ENCODE data around the gene CPD. TPM values are rescaled to one million over a fixed set of nuclear protein-coding genes. Genes with fewer than 3 reads are reported as not detected.

Gene CPD
- total RNA-seq, 3 donors from 2014 or later (not counting 1 experiment from before 2014, with no cell fraction given) = 67.3 to 94.5 (median 85.9) TPM

DNA sequence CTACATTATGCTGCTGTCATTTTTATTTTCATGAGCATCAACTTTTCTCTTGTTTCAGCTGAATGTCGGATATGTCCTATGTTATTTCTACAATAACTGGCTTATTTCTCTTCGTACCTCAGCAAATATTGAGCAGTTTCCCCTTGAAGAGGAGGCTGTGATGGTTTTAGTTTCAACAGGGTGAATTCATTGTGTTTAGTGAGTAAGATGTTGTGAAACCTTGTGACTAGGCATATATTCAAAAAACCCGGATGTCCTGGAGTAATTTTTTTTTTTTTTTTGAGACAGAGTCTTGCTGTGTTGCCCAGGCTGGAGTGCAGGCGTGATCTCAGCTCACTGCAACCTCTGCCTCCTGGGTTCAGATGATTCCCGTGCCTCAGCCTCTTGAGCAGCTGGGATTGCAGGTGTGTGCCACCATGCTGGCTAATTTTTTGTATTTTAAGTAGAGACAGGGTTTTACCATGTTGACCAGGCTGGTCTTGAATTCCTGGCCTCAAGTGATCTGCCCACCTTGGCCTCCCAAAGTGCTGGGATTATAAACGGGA lies 11.1 kb downstream of the CPD start:
- DNase-seq = no peak

DNA sequence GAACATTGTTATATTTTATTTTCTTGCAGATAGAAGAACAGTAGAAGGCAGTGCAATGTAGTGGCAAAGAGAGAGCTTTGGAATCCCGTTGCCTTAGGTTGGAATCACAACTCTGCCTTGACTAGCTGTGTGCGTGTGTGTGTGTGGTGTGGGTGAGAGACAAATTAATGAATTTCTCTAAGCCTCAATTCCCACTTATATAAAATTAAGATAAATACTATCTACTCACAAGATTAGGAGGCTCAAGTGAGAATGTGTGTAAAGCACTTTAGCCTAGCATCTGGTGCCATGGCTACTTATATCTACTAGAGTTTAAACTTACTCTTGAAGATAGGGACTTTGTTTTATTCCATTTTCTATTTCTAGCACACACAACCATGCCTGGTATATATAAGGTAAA lies 12.8 kb downstream of the CPD start:
- Mint-ChIP-seq H3K27ac (no peak overlapping the region), H3K4me3 (no peak overlapping the region), H3K9me3 (no peaks in the 10 kb centered on the region), H3K27me3 (ENCODE audit: low read depth in 2 of 2) (no peaks in the 10 kb centered on the region), H3K36me3 (no peaks in the 10 kb centered on the region), H3K4me1 (peaks cover 22 to 30% of the 10 kb centered on the region in 2 donors)
- Histone ChIP-seq H3K4me1 (ENCODE audit: control insufficient read depth, insufficient read depth, low read length) (no peaks in the 10 kb centered on the region), H3K27me3 (ENCODE audit: control insufficient read depth, insufficient read depth, low read length) (no peaks in the 10 kb centered on the region), H3K9me3 (ENCODE audit: control insufficient read depth, insufficient read depth, low read length) (no peaks in the 10 kb centered on the region), H3K27ac (ENCODE audit: low read length) (no peak overlapping the region), H3K4me3 (ENCODE audit: low read length) (no peak overlapping the region), H3K36me3 (ENCODE audit: control insufficient read depth, insufficient read depth, low read length) (peaks cover 25% of the 10 kb centered on the region)
- intact Hi-C loops (cut with micrococcal nuclease) = no loop called here
- WGBS (ENCODE audit: insufficient coverage) = 100% methylated on average over 1 of the region's 2 CpGs
- no peak for DNase-seq
- TF ChIP-seq, protein P1, sequence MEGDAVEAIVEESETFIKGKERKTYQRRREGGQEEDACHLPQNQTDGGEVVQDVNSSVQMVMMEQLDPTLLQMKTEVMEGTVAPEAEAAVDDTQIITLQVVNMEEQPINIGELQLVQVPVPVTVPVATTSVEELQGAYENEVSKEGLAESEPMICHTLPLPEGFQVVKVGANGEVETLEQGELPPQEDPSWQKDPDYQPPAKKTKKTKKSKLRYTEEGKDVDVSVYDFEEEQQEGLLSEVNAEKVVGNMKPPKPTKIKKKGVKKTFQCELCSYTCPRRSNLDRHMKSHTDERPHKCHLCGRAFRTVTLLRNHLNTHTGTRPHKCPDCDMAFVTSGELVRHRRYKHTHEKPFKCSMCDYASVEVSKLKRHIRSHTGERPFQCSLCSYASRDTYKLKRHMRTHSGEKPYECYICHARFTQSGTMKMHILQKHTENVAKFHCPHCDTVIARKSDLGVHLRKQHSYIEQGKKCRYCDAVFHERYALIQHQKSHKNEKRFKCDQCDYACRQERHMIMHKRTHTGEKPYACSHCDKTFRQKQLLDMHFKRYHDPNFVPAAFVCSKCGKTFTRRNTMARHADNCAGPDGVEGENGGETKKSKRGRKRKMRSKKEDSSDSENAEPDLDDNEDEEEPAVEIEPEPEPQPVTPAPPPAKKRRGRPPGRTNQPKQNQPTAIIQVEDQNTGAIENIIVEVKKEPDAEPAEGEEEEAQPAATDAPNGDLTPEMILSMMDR (IDR thresholded peaks at IDR 0.05) = no peak
- no peak for ATAC-seq

More for the DNA sequence above, 11.1 kb downstream of the CPD start:
- intact Hi-C loops (cut with micrococcal nuclease) = no loop called here
- 98% methylated on average over 6 of the region's 6 CpGs for WGBS (ENCODE audit: insufficient coverage)
- TF ChIP-seq, protein P1 (IDR thresholded peaks at IDR 0.05) = no peak
- Histone ChIP-seq H3K27me3 (ENCODE audit: control insufficient read depth, insufficient read depth, low read length) (no peaks in the 10 kb centered on the region), H3K9me3 (ENCODE audit: control insufficient read depth, insufficient read depth, low read length) (no peaks in the 10 kb centered on the region), H3K36me3 (ENCODE audit: control insufficient read depth, insufficient read depth, low read length) (peaks cover 42% of the 10 kb centered on the region), H3K4me3 (ENCODE audit: low read length) (no peak overlapping the region), H3K4me1 (ENCODE audit: control insufficient read depth, insufficient read depth, low read length) (no peaks in the 10 kb centered on the region), H3K27ac (ENCODE audit: low read length) (no peak overlapping the region)
- no peak overlapping the region for H3K4me3 Mint-ChIP-seq
- H3K4me1 Mint-ChIP-seq = peaks cover 9 to 19% of the 10 kb centered on the region in 2 donors
- ATAC-seq = no peak
- H3K27ac Mint-ChIP-seq = no peak overlapping the region
- H3K36me3 Mint-ChIP-seq = no peaks in the 10 kb centered on the region
- H3K9me3 Mint-ChIP-seq = no peaks in the 10 kb centered on the region
- H3K27me3 Mint-ChIP-seq (ENCODE audit: low read depth in 2 of 2) = no peaks in the 10 kb centered on the region

DNA sequence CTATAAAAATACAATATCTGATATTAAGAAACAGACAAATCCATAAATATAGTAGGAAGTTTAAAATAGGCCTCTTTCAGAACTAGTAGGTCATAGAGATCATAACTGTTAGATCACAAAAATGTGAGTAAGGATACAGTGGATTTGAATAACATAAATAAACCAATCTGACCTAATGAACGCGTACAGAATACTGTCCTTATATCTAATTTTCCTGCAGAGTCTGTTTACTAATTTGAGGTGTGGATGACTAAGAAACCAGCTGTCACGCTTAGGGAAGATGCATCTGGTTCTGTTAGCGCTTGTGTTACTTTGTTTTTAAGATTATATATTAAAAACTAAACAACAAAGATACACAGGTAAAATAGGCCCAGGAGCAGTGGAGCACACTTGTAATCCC lies 14.8 kb downstream of the CPD start:
- WGBS (ENCODE audit: insufficient coverage) = no CpG with 5 or more reads among the region's 4 CpGs

More for the DNA sequence above, 14.8 kb downstream of the CPD start:
- intact Hi-C loops (cut with micrococcal nuclease) = no loop called here
- Histone ChIP-seq H3K36me3 (ENCODE audit: control insufficient read depth, insufficient read depth, low read length) (peaks cover 21% of the 10 kb centered on the region), H3K4me3 (ENCODE audit: low read length) (no peak overlapping the region), H3K27ac (ENCODE audit: low read length) (no peak overlapping the region), H3K27me3 (ENCODE audit: control insufficient read depth, insufficient read depth, low read length) (no peaks in the 10 kb centered on the region), H3K4me1 (ENCODE audit: control insufficient read depth, insufficient read depth, low read length) (no peaks in the 10 kb centered on the region), H3K9me3 (ENCODE audit: control insufficient read depth, insufficient read depth, low read length) (no peaks in the 10 kb centered on the region)
- H3K36me3 Mint-ChIP-seq = no peaks in the 10 kb centered on the region
- DNase-seq = no peak
- TF ChIP-seq, protein P1 (IDR thresholded peaks at IDR 0.05) = no peak
- peaks cover 31 to 34% of the 10 kb centered on the region in 2 donors for H3K4me1 Mint-ChIP-seq
- no peak overlapping the region for H3K4me3 Mint-ChIP-seq
- no peaks in the 10 kb centered on the region for H3K27me3 Mint-ChIP-seq (ENCODE audit: low read depth in 2 of 2)
- H3K9me3 Mint-ChIP-seq = no peaks in the 10 kb centered on the region
- no peak for ATAC-seq
- no peak overlapping the region for H3K27ac Mint-ChIP-seq
